Fibroblast of mammary gland (primary cell): ENCODE measurements around the gene HS6ST3.

Experiments used
- DNase-seq: peaks from one replicate; pipeline ENCODE4 v3.0.0-alpha.2; 2010; ENCODE audit warnings: low read depth
- H3K4me3 ChIP-seq: 2 replicates; pipeline ENCODE4 v1.5.1; 2011; ENCODE audit warnings: low read depth, mild to moderate bottlenecking, low read length, moderate library complexity; ENCODE audit not compliant: control insufficient read depth
- CTCF ChIP-seq: conservative IDR thresholded peaks from 2 replicates; pipeline ENCODE4 v1.5.1; 2011; ENCODE audit warnings: low read depth, low read length, inconsistent platforms; ENCODE audit not compliant: control insufficient read depth, insufficient read depth

The HS6ST3 gene

DNA sequence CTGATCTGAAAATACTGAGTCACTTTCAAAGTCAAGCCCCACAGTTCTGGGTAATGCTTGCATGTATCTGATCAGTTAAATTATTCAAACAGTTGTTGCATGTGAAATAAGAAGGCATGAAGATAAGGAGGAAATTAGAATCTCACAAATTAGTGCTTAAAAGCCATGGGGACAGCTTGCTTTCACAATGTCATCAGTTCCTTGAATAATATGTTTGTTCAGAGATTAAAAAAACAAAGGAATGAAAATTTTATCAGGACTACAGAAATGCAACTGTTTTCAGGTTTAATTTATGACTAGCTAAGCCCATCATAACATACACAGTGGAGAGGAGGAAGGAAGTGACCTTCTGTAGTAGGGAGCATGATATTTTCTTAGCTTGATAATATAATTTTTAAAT lies 754.3 kb downstream of the HS6ST3 start:
- no peak for DNase-seq
- H3K4me3 ChIP-seq = no peak overlapping the region
- TF ChIP-seq CTCF = no peak

DNA sequence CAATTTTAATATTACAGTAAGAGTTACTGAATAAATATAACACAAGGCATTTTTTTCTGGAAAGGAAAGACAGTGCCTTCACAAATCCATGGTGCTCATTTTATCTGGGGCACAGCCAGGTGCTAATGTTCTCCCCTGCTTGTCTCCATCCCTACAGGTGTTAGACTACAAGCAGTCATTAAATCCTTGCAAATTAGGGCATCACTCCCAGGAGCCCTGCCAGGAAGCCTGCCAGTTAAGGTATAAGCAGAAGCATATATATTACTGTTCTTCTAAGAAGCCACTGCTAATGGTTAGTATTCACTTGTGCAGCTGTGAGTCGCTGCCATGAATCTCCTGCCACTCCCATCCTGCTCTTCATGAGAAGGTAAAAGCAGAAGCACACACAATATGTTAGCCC lies 754.7 kb downstream of the HS6ST3 start:
- H3K4me3 ChIP-seq = no peak overlapping the region
- TF ChIP-seq CTCF = no peak
- no peak for DNase-seq

DNA sequence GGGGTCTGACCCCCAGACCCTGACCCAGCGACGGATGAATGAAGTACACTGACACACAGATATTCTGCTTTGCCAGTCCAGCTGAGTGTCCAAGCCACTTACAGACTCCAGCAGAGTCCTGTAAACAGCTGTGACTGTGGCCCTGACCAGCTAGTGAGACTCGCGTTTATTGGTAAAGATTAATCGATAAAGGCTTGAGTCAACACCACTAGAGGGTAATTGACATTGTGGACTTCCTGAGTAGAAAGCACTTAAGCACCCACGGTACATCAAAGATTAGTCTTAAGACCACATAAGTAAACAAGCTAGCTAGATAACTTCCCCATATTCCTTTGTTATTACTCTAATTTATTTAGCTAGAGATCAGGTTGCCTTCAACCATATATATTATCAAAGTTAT lies 758.4 kb downstream of the HS6ST3 start:
- no peak for TF ChIP-seq CTCF
- no peak overlapping the region for H3K4me3 ChIP-seq
- no peak for DNase-seq

DNA sequence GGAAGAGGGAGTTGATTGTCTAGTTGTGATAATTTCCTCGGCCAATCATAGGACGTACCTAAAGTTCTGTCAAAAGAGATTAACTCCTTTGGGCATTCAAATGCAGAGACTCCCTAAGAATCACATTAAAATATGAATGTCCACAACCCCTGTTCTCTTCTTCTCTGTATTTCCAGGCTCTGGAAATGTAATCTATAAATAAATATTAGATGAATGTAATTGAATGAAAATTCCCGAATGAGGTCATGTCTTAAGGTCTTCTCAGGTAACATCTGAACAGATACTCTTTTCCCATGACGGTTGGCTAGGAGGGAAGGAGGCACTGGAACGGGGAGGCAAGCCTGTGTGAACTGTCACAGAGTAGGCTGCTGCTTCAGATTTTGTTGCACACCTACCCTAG lies 759.2 kb downstream of the HS6ST3 start:
- TF ChIP-seq CTCF = no peak
- no peak overlapping the region for H3K4me3 ChIP-seq
- DNase-seq = no peak

DNA sequence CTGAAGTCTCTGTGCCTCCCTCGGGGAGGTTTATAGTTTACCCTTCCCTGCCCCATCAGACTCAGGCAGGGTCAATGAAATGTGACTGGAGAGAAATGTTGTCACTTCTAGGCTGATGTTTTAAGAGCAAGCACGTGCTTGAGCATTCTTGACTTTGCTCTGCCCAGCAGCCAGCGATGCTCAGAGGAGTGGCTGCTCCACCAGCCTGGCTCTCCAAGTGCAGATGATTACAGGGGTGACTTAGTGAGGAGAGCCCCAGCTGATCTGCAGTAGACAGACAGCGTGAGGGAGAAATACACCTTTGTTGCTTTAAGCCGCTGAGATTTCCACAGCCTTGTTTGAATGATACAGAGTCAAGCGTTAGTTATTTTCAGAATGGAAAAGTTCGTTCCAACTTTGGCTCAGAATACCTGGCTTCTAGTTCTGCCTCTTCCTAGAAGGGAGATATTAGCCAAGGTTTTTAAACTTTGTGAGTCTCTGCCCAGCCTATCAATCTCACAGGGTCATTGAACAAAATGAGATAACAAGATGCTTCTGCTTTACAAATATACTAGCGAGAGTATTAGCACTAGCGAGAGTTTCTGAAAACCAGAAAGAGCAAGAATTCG lies 760.7 kb downstream of the HS6ST3 start:
- no peak for DNase-seq
- no peak overlapping the region for H3K4me3 ChIP-seq
- no peak for TF ChIP-seq CTCF

DNA sequence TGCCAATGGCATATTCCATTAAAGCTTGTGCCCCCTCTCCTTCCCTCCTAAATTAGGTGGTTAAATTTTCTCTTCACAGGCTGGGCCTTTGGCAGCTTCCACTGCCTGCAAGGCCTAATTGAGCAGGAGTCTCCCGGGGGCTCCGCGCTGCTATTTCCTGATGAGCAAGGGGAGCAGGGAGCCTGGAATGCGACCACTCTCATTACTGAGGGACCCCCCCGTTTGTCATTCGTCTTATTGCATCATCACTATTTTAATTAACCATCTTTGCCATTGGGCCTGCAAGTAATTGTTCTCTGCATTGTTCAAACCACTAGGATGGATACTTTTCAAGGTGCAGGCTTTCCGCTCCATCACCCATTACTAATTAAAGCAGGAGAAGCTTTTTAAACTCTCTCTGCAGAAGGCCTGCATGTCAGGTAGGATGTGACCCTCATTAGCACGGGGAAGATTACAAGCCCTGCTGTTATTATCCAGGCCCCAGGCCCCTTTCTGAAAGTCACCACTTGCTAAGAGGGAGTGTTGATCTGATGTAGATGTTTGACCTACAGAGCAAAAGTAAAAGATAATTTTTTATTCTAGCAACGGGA lies 762.0 kb downstream of the HS6ST3 start:
- no peak for TF ChIP-seq CTCF
- DNase-seq = no peak
- H3K4me3 ChIP-seq = no peak overlapping the region
